GM10248 (cell line): ENCODE results near the gene IFI27L1.
"Not testable (repeated sequence)": the region's sequence is repeated elsewhere in the genome, so short reads cannot be mapped to it uniquely, and the experiment has no call there.

Experiments used
- CTCF ChIA-PET: fragments of 300-600 bp; sonication (Branson Sonifier 250); formaldehyde crosslinking; extraction: SDS; loops from one replicate; lab custom pipeline; 2021; ENCODE audit warnings: antibody characterized with exemption; lab: Yijun Ruan, JAX
- POLR2A ChIA-PET: fragments of 350-650 bp; sonication (Branson Sonifier 250); formaldehyde crosslinking; extraction: SDS; loops from one replicate; lab custom pipeline; 2020; ENCODE audit warnings: antibody characterized with exemption; lab: Yijun Ruan, JAX
- DNase-seq: peaks from one replicate; pipeline ENCODE4 v3.0.0; 2012; ENCODE audit errors: extremely low spot score
- TF ChIP-seq, protein P1 (sequence below): IDR thresholded peaks from 2 replicates; pipeline ENCODE4 v1.5.1; 2012; ENCODE audit warnings: mild to moderate bottlenecking, low read depth; ENCODE audit errors: extremely low read depth, missing control alignments, control extremely low read depth

Gene IFI27L1

GRCh38 chr14:94058674-94059138 is 22.4 kb upstream of the IFI27L1 start:
- TF ChIP-seq, protein P1, sequence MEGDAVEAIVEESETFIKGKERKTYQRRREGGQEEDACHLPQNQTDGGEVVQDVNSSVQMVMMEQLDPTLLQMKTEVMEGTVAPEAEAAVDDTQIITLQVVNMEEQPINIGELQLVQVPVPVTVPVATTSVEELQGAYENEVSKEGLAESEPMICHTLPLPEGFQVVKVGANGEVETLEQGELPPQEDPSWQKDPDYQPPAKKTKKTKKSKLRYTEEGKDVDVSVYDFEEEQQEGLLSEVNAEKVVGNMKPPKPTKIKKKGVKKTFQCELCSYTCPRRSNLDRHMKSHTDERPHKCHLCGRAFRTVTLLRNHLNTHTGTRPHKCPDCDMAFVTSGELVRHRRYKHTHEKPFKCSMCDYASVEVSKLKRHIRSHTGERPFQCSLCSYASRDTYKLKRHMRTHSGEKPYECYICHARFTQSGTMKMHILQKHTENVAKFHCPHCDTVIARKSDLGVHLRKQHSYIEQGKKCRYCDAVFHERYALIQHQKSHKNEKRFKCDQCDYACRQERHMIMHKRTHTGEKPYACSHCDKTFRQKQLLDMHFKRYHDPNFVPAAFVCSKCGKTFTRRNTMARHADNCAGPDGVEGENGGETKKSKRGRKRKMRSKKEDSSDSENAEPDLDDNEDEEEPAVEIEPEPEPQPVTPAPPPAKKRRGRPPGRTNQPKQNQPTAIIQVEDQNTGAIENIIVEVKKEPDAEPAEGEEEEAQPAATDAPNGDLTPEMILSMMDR: no peak
- ChIA-PET CTCF (interaction anchor here (1.3 to 3.7 kb wide), 5 partner anchors 22 to 78 kb away, joined by 3 to 25 read pairs (median 6); no protein-coding TSS in a partner anchor), POLR2A (no interaction called here)
- no peak for DNase-seq

- no peak for DNase-seq
- POLR2A ChIA-PET: interaction anchor here (1.4 kb wide), 1 partner anchor 21 kb away, joined by 4 read pairs; the partner anchor contains the start of genes DDX24 and IFI27L1
- CTCF ChIA-PET: no interaction called here
- TF ChIP-seq, protein P1: no peak
These were observed 21.1 kb upstream of the IFI27L1 start for GRCh38 chr14:94059998-94060397.

GRCh38 chr14:94062344-94062940 is 18.7 kb upstream of the IFI27L1 start:
- TF ChIP-seq, protein P1: no peak
- ChIA-PET CTCF (interaction anchor here (1.1 to 2.2 kb wide), 3 partner anchors 10 to 70 kb away, joined by 3 to 14 read pairs (median 4); no protein-coding TSS in a partner anchor), POLR2A (no interaction called here)
- DNase-seq: no peak

DNA sequence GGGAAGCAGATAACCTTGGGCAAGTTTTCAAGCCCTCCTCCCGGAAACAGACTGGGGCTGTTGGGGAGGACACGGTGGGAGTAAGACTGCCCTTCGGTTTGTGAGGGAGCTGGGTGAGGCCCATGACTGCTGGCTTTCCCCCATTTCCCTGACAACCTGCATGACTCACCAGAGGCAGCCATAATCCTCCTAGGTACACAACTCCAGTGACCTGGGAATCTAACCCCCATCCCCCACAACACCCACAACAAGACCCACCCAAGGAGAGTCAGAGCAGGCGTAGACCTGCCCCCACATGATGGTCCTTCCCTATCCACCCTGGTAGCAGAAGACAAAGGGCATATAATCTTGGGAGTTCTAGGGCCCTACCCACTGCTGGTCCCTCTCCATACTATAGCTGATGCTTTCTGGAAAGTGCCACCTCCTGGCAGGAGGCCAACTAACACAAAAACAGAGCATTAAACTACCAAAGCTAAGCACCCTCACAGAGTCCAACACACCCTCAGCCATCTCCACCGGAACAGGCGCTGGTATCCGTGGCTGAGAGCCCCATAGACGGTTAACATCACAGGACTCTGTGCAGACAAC is 14.9 kb upstream of the IFI27L1 start:
- CTCF ChIA-PET: interaction anchor here (1.7 to 3.2 kb wide), 4 partner anchors 9 to 70 kb away, joined by 4 to 10 read pairs (median 6); no protein-coding TSS in a partner anchor
- DNase-seq: no peak
- POLR2A ChIA-PET: interaction anchor here (1.3 to 1.8 kb wide), 2 partner anchors 9 to 13 kb away, joined by 3 to 8 read pairs; no protein-coding TSS in a partner anchor
- TF ChIP-seq, protein P1: no peak

GRCh38 chr14:94072076-94072475 is 9.0 kb upstream of the IFI27L1 start:
- CTCF ChIA-PET, POLR2A ChIA-PET, DNase-seq: not testable (repeated sequence)

GRCh38 chr14:94074534-94074933 is 6.6 kb upstream of the IFI27L1 start:
- DNase-seq: no peak
- ChIA-PET POLR2A (interaction anchor here (1.0 kb wide), 1 partner anchor 10 kb away, joined by 3 read pairs; no protein-coding TSS in a partner anchor), CTCF (interaction anchor here (1.0 to 1.6 kb wide), 2 partner anchors 62 to 135 kb away, joined by 3 to 4 read pairs; no protein-coding TSS in a partner anchor)
- TF ChIP-seq, protein P1: no peak

- DNase-seq: no peak
- TF ChIP-seq, protein P1: no peak
- CTCF ChIA-PET: interaction anchor here (1.0 to 1.6 kb wide), 2 partner anchors 62 to 135 kb away, joined by 3 to 4 read pairs; no protein-coding TSS in a partner anchor
- POLR2A ChIA-PET: interaction anchor here (1.0 kb wide), 1 partner anchor 10 kb away, joined by 3 read pairs; no protein-coding TSS in a partner anchor
These were observed 6.1 kb upstream of the IFI27L1 start for GRCh38 chr14:94075008-94075407.
